CD4-positive, alpha-beta T cell (primary cell): ENCODE data around the gene HABP4. TPM values are rescaled to one million over a fixed set of nuclear protein-coding genes. Genes with fewer than 3 reads are reported as not detected.

Experiments
- ATAC-seq: fragments of 200-7000 bp; cut with Tn5 transposase; one replicate; pipeline ENCODE4 v1.10.0; 2022; ENCODE audit warnings: mild to moderate bottlenecking; ENCODE audit not compliant: poor library complexity
- CTCF ChIA-PET: fragments of 350-600 bp; sonication (Branson Sonifier 250); formaldehyde crosslinking; loops from one replicate; lab custom pipeline; 2021; ENCODE audit warnings: antibody characterized with exemption, inconsistent platforms; lab: Charles Lee
- POLR2A ChIA-PET: fragments of 350-600 bp; sonication (Branson Sonifier 250); formaldehyde crosslinking; loops from one replicate; lab custom pipeline; 2021; ENCODE audit warnings: antibody characterized with exemption, inconsistent platforms; lab: Charles Lee
- DNase-seq, 14 experiments: peaks; one replicate each; pipeline ENCODE4 v3.0.0-alpha.2; 2013 to 2020; ENCODE audit warnings: mixed read lengths in 2 of 14
- H3K27ac ChIP-seq, 2 donors: one replicate each; pipeline versions ENCODE4 v1.5.1 to v1.7.0; 2013; ENCODE audit warnings: low read length in 2 of 2, low read depth in 1 of 2, mild to moderate bottlenecking in 1 of 2
- H3K27me3 ChIP-seq, 2 experiments: 1 replicate in 1 of 2; 2 replicates in 1 of 2; pipeline versions ENCODE4 v1.6.1 to v1.7.0; 2013; ENCODE audit warnings: low read length in 2 of 2, control low read depth in 1 of 2, mild to moderate bottlenecking in 1 of 2, moderate library complexity in 1 of 2; ENCODE audit not compliant: insufficient read depth in 2 of 2, control insufficient read depth in 1 of 2
- H3K36me3 ChIP-seq: one replicate; pipeline ENCODE4 v1.6.1; 2013; ENCODE audit warnings: low read length, control low read depth; ENCODE audit not compliant: insufficient read depth
- H3K4me1 ChIP-seq: one replicate; pipeline ENCODE4 v1.6.1; 2013; ENCODE audit warnings: low read length, control low read depth; ENCODE audit not compliant: insufficient read depth
- H3K4me3 ChIP-seq: one replicate; pipeline ENCODE4 v1.5.1; 2013; ENCODE audit warnings: mild to moderate bottlenecking, low read length, moderate library complexity
- H3K9me3 ChIP-seq, 2 experiments: 1 replicate in 1 of 2; 2 replicates in 1 of 2; pipeline versions ENCODE4 v1.6.1 to v1.7.0; 2013; ENCODE audit warnings: low read length in 2 of 2, mild to moderate bottlenecking in 2 of 2, control low read depth in 1 of 2, moderate library complexity in 1 of 2; ENCODE audit not compliant: control insufficient read depth in 1 of 2, insufficient read depth in 1 of 2
- H3K27ac Mint-ChIP-seq: one replicate; pipeline ENCODE4 v1.8.0; 2020; ENCODE audit warnings: mixed read lengths
- H3K27me3 Mint-ChIP-seq: one replicate; pipeline ENCODE4 v1.8.0; 2021; ENCODE audit warnings: mixed read lengths
- H3K36me3 Mint-ChIP-seq: one replicate; pipeline ENCODE4 v1.8.0; 2021; ENCODE audit warnings: low read depth, mixed read lengths
- H3K4me1 Mint-ChIP-seq: one replicate; pipeline ENCODE4 v1.8.0; 2021; ENCODE audit warnings: low read depth, mixed read lengths
- H3K4me3 Mint-ChIP-seq: one replicate; pipeline ENCODE4 v1.8.0; 2020; ENCODE audit warnings: mild to moderate bottlenecking, mixed read lengths
- H3K9me3 Mint-ChIP-seq: one replicate; pipeline ENCODE4 v1.8.0; 2020; ENCODE audit warnings: mixed read lengths
- CTCF ChIP-seq: fragments of 200-600 bp; IDR thresholded peaks from one replicate; pipeline ENCODE4 v1.8.0; 2022; ENCODE audit warnings: antibody characterized with exemption, mild to moderate bottlenecking
- intact Hi-C, 2 experiments: fragments of 100-400 bp; cut with DNase I in 1 of 2; cut with micrococcal nuclease in 1 of 2; formaldehyde crosslinking; loops; one replicate each; pipeline versions ENCODE4 v1.15.1 to v1.9.0; 2023 to 2025; cut with DNase I, micrococcal nuclease
- total RNA-seq, 174 experiments: library from RNA in 2 of 174; stranded (reverse) in 2 of 174; gene quantifications; one replicate each; pipeline ENCODE4 v1.2.3 and lab custom pipeline; 2021 to 2026

The HABP4 gene
- total RNA-seq, 2 experiments from 2014 or later = 29.7 to 31.7 TPM

- H3K4me3 Mint-ChIP-seq = no peak overlapping the region
- Histone ChIP-seq H3K4me3 (no peak overlapping the region), H3K9me3 (no peaks in the 10 kb centered on the region), H3K4me1 (no peaks in the 10 kb centered on the region), H3K36me3 (peaks cover 17% of the 10 kb centered on the region), H3K27me3 (no peaks in the 10 kb centered on the region), H3K27ac (no peak overlapping the region)
- TF ChIP-seq CTCF = no peak
- no peaks in the 10 kb centered on the region for H3K27me3 Mint-ChIP-seq
- H3K36me3 Mint-ChIP-seq = peaks cover 70% of the 10 kb centered on the region
- ChIA-PET POLR2A (no interaction called here), CTCF (no interaction called here)
- H3K27ac Mint-ChIP-seq = no peak overlapping the region
- intact Hi-C loops = no loop called here
- no peak for DNase-seq
- H3K4me1 Mint-ChIP-seq = peaks cover 7% of the 10 kb centered on the region
- H3K9me3 Mint-ChIP-seq = no peaks in the 10 kb centered on the region
- ATAC-seq = no peak
Observed at GRCh38 chr9:96480736-96481135, 30.8 kb downstream of the HABP4 start.

GRCh38 chr9:96482476-96482875 lies 32.5 kb downstream of the HABP4 start:
- Histone ChIP-seq H3K27ac (no peak overlapping the region), H3K9me3 (no peaks in the 10 kb centered on the region), H3K4me3 (no peak overlapping the region), H3K36me3 (peaks cover 32% of the 10 kb centered on the region), H3K27me3 (no peaks in the 10 kb centered on the region), H3K4me1 (no peaks in the 10 kb centered on the region)
- intact Hi-C loops = no loop called here
- ChIA-PET CTCF (no interaction called here), POLR2A (no interaction called here)
- Mint-ChIP-seq H3K27me3 (no peaks in the 10 kb centered on the region), H3K9me3 (no peaks in the 10 kb centered on the region), H3K36me3 (peaks cover 76% of the 10 kb centered on the region), H3K4me1 (peaks cover 7% of the 10 kb centered on the region), H3K27ac (no peak overlapping the region), H3K4me3 (no peak overlapping the region)
- no peak for TF ChIP-seq CTCF
- DNase-seq (no peak), ATAC-seq (no peak)

GRCh38 chr9:96483197-96483596 lies 33.2 kb downstream of the HABP4 start:
- Histone ChIP-seq H3K27me3 (no peaks in the 10 kb centered on the region), H3K9me3 (no peaks in the 10 kb centered on the region), H3K27ac (no peak overlapping the region), H3K4me1 (no peaks in the 10 kb centered on the region), H3K4me3 (no peak overlapping the region), H3K36me3 (peaks cover 36% of the 10 kb centered on the region)
- ATAC-seq = no peak
- CTCF ChIA-PET = no interaction called here
- intact Hi-C loops = no loop called here
- H3K27me3 Mint-ChIP-seq = no peaks in the 10 kb centered on the region
- no peak overlapping the region for H3K27ac Mint-ChIP-seq
- DNase-seq = no peak
- no peaks in the 10 kb centered on the region for H3K9me3 Mint-ChIP-seq
- peaks cover 76% of the 10 kb centered on the region for H3K36me3 Mint-ChIP-seq
- no peak for TF ChIP-seq CTCF
- H3K4me1 Mint-ChIP-seq = peaks cover 7% of the 10 kb centered on the region
- H3K4me3 Mint-ChIP-seq = no peak overlapping the region
- POLR2A ChIA-PET = no interaction called here
